Effector memory CD8-positive, alpha-beta T cell (primary cell): ENCODE data around the gene XXYLT1.

Experiments used
- ATAC-seq: fragments of 150-1000 bp; cut with Tn5 transposase; replicated peaks from 2 replicates; pipeline ENCODE4 v1.10.0; 2021; ENCODE audit warnings: mild to moderate bottlenecking, moderate library complexity
- DNase-seq, 3 experiments: peaks; one replicate each; pipeline ENCODE4 v3.0.0; 2021
- H3K27ac Mint-ChIP-seq, 2 donors: one replicate each; pipeline ENCODE4 v1.8.0; 2022; ENCODE audit warnings: mild to moderate bottlenecking in 2 of 2, mixed read lengths in 2 of 2, moderate library complexity in 2 of 2
- H3K27me3 Mint-ChIP-seq, 2 donors: one replicate each; pipeline ENCODE4 v1.8.0; 2022; ENCODE audit warnings: mixed read lengths in 2 of 2
- H3K36me3 Mint-ChIP-seq: one replicate; pipeline ENCODE4 v1.8.0; 2022; ENCODE audit warnings: mild to moderate bottlenecking, moderate library complexity, mixed read lengths; ENCODE audit not compliant: insufficient read depth
- H3K4me1 Mint-ChIP-seq, 2 donors: one replicate each; pipeline ENCODE4 v1.8.0; 2022; ENCODE audit warnings: low read depth in 2 of 2, mixed read lengths in 2 of 2
- H3K4me3 Mint-ChIP-seq, 2 donors: one replicate each; pipeline ENCODE4 v1.8.0; 2022; ENCODE audit warnings: mild to moderate bottlenecking in 2 of 2, mixed read lengths in 2 of 2, moderate library complexity in 2 of 2
- H3K9me3 Mint-ChIP-seq, 2 donors: one replicate each; pipeline ENCODE4 v1.8.0; 2022; ENCODE audit warnings: mixed read lengths in 2 of 2

XXYLT1 gene

GRCh38 chr3:195251336-195252065, 19.5 kb downstream of the XXYLT1 start:
- Mint-ChIP-seq H3K4me3 (no peak overlapping the region), H3K4me1 (peaks cover 19 to 22% of the 10 kb centered on the region in 2 donors), H3K36me3 (no peaks in the 10 kb centered on the region), H3K27me3 (no peaks in the 10 kb centered on the region), H3K27ac (no peak overlapping the region), H3K9me3 (no peaks in the 10 kb centered on the region)
- DNase-seq (no peak), ATAC-seq (no peak)

GRCh38 chr3:195250473-195251251, 20.3 kb downstream of the XXYLT1 start:
- Mint-ChIP-seq H3K4me1 (peaks cover 19 to 22% of the 10 kb centered on the region in 2 donors), H3K4me3 (no peak overlapping the region), H3K27me3 (no peaks in the 10 kb centered on the region), H3K9me3 (no peaks in the 10 kb centered on the region), H3K36me3 (no peaks in the 10 kb centered on the region), H3K27ac (no peak overlapping the region)
- DNase-seq: no peak
- no peak for ATAC-seq

GRCh38 chr3:195249858-195250464, 21.0 kb downstream of the XXYLT1 start:
- DNase-seq (no peak), ATAC-seq (no peak)
- Mint-ChIP-seq H3K4me3 (no peak overlapping the region), H3K4me1 (peaks cover 18 to 22% of the 10 kb centered on the region in 2 donors), H3K27ac (peak overlapping the region in 1 of 2 donors; percentile 82), H3K36me3 (no peaks in the 10 kb centered on the region), H3K27me3 (no peaks in the 10 kb centered on the region), H3K9me3 (no peaks in the 10 kb centered on the region)

GRCh38 chr3:195249057-195249770, 21.7 kb downstream of the XXYLT1 start:
- peak overlapping the region in 1 of 2 donors; percentile 82 for H3K27ac Mint-ChIP-seq

GRCh38 chr3:195248281-195248680, 22.7 kb downstream of the XXYLT1 start:
- DNase-seq: no peak
- H3K36me3 Mint-ChIP-seq: no peaks in the 10 kb centered on the region
- H3K27me3 Mint-ChIP-seq: no peaks in the 10 kb centered on the region
- no peak overlapping the region for H3K4me3 Mint-ChIP-seq
- H3K9me3 Mint-ChIP-seq: no peaks in the 10 kb centered on the region
- peaks cover 14 to 20% of the 10 kb centered on the region in 2 donors for H3K4me1 Mint-ChIP-seq
- ATAC-seq: no peak
- H3K27ac Mint-ChIP-seq: no peak overlapping the region

More at GRCh38 chr3:195249057-195249770, 21.7 kb downstream of the XXYLT1 start:
- Mint-ChIP-seq H3K36me3 (no peaks in the 10 kb centered on the region), H3K4me1 (peaks cover 14 to 22% of the 10 kb centered on the region in 2 donors), H3K27me3 (no peaks in the 10 kb centered on the region), H3K9me3 (no peaks in the 10 kb centered on the region), H3K4me3 (no peak overlapping the region)
- ATAC-seq (no peak), DNase-seq (no peak)

- no peaks in the 10 kb centered on the region for H3K9me3 Mint-ChIP-seq
- H3K4me1 Mint-ChIP-seq: peaks cover 14 to 16% of the 10 kb centered on the region in 2 donors
- no peaks in the 10 kb centered on the region for H3K36me3 Mint-ChIP-seq
- H3K27me3 Mint-ChIP-seq: no peaks in the 10 kb centered on the region
- DNase-seq (no peak), ATAC-seq (no peak)
- H3K27ac Mint-ChIP-seq: no peak overlapping the region
- no peak overlapping the region for H3K4me3 Mint-ChIP-seq
Measured at GRCh38 chr3:195247863-195248189, 23.1 kb downstream of the XXYLT1 start.

GRCh38 chr3:195247086-195247862, 23.7 kb downstream of the XXYLT1 start:
- Mint-ChIP-seq H3K27me3 (no peaks in the 10 kb centered on the region), H3K4me1 (peaks cover 13 to 14% of the 10 kb centered on the region in 2 donors), H3K9me3 (no peaks in the 10 kb centered on the region), H3K4me3 (no peak overlapping the region), H3K27ac (no peak overlapping the region), H3K36me3 (no peaks in the 10 kb centered on the region)
- DNase-seq: no peak
- ATAC-seq: no peak

- no peaks in the 10 kb centered on the region for H3K9me3 Mint-ChIP-seq
- DNase-seq: no peak
- H3K36me3 Mint-ChIP-seq: no peaks in the 10 kb centered on the region
- H3K27ac Mint-ChIP-seq: peak overlapping the region in 1 of 2 donors; percentile 79
- no peak overlapping the region for H3K4me3 Mint-ChIP-seq
- no peak for ATAC-seq
- H3K4me1 Mint-ChIP-seq: peaks cover 14 to 15% of the 10 kb centered on the region in 2 donors
- H3K27me3 Mint-ChIP-seq: no peaks in the 10 kb centered on the region
Measured at GRCh38 chr3:195246581-195246995, 24.4 kb downstream of the XXYLT1 start.

GRCh38 chr3:195245531-195245951, 25.4 kb downstream of the XXYLT1 start:
- no peak overlapping the region for H3K4me3 Mint-ChIP-seq
- no peak for DNase-seq
- no peaks in the 10 kb centered on the region for H3K36me3 Mint-ChIP-seq
- H3K9me3 Mint-ChIP-seq: no peaks in the 10 kb centered on the region
- H3K4me1 Mint-ChIP-seq: peaks cover 12 to 15% of the 10 kb centered on the region in 2 donors
- ATAC-seq: no peak
- H3K27me3 Mint-ChIP-seq: no peaks in the 10 kb centered on the region
- no peak overlapping the region for H3K27ac Mint-ChIP-seq

GRCh38 chr3:195241592-195242355, 29.2 kb downstream of the XXYLT1 start:
- no peaks in the 10 kb centered on the region for H3K36me3 Mint-ChIP-seq
- no peak overlapping the region for H3K4me3 Mint-ChIP-seq
- no peak for DNase-seq

GRCh38 chr3:195240939-195241338, 30.0 kb downstream of the XXYLT1 start:
- Mint-ChIP-seq H3K27me3 (no peaks in the 10 kb centered on the region), H3K4me1 (peaks cover 10 to 13% of the 10 kb centered on the region in 2 donors), H3K27ac (no peak overlapping the region), H3K9me3 (no peaks in the 10 kb centered on the region), H3K36me3 (peaks cover 4% of the 10 kb centered on the region), H3K4me3 (no peak overlapping the region)
- DNase-seq (no peak), ATAC-seq (no peak)

More at GRCh38 chr3:195241592-195242355, 29.2 kb downstream of the XXYLT1 start:
- no peak overlapping the region for H3K27ac Mint-ChIP-seq
- H3K9me3 Mint-ChIP-seq: no peaks in the 10 kb centered on the region
- no peak for ATAC-seq
- peaks cover 10% of the 10 kb centered on the region in 2 donors for H3K4me1 Mint-ChIP-seq
- no peaks in the 10 kb centered on the region for H3K27me3 Mint-ChIP-seq

- H3K27ac Mint-ChIP-seq: no peak overlapping the region
Measured at GRCh38 chr3:195240171-195240701, 30.7 kb downstream of the XXYLT1 start.

More at GRCh38 chr3:195240171-195240701, 30.7 kb downstream of the XXYLT1 start:
- H3K4me3 Mint-ChIP-seq: no peak overlapping the region
- H3K4me1 Mint-ChIP-seq: peaks cover 10 to 13% of the 10 kb centered on the region in 2 donors
- H3K9me3 Mint-ChIP-seq: no peaks in the 10 kb centered on the region
- no peaks in the 10 kb centered on the region for H3K27me3 Mint-ChIP-seq
- H3K36me3 Mint-ChIP-seq: peaks cover 4% of the 10 kb centered on the region
- DNase-seq: no peak
- ATAC-seq: no peak
